ENCODE results near the gene C13orf46.

C13orf46 gene

DNA sequence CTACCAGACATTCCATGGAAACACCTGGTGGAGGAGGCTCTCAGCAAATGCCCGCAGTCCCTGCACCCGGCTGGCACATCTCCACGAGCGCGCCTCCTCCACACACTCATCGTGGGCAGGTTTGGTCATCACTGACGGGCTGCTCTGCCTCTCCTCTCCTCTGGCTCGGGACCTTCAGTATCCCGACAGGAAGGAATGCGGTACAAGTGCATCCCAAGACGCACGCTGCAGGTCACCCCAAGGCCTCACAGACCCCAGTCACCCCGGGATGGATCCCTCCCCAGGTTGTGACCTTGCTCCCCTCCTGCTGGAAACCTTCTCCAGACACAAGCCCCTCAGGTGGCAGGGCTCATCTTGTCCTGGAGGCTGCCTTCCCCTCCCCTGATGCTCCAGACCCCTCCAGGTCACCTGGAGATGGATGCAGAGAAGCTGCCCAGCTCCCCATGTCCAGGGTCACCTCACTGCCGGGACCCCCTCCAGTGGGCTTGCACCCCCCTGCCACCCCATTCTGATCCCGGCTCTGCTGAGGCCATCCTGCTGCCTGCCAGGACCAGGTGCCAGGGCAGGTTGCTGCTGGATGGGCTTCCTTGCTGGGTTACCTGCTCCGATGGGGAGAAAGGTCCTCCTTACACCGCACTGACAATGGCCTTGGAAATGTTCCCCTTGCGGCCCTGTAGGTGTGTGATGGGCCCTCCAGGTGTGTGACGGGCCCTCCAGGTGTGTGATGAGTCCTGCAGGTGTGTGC, 29.9 kb downstream of the C13orf46 start:
- H3K4me3 ChIP-seq (ENCODE audit: low read length), result no peak overlapping the region
- TF ChIP-seq ZNF274 (IDR thresholded peaks at IDR 0.05; ENCODE audit: low read depth, low read length), result no peak

DNA sequence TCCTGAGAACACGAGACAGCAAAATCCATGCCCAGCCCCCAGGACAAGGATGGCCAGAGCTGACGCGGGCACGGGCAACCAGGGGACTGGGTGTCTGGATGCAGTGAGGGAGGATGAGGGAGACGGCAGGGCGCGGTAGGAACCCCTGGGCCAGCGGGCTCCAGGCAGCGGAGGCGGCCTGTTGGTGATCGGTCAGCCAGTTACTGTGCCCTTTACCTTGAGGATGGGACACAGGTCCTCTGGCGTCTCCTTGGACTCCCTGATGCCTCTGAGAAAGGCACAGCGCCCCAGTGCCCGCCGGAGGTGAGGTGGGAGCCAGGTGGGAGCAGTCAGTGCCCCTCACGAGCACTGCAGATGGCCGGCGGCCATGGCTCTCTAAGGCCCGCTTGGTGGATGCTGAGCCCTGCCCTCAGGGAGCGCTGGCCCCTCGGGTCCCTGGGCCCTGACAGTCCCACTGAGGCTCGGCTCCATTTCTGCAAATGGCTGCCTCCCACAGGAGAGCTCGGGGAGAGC, 31.2 kb downstream of the C13orf46 start:
- no peak for TF ChIP-seq ZNF274 (IDR thresholded peaks at IDR 0.05; ENCODE audit: low read depth, low read length)
- H3K4me3 ChIP-seq (ENCODE audit: low read length), result no peak overlapping the region

DNA sequence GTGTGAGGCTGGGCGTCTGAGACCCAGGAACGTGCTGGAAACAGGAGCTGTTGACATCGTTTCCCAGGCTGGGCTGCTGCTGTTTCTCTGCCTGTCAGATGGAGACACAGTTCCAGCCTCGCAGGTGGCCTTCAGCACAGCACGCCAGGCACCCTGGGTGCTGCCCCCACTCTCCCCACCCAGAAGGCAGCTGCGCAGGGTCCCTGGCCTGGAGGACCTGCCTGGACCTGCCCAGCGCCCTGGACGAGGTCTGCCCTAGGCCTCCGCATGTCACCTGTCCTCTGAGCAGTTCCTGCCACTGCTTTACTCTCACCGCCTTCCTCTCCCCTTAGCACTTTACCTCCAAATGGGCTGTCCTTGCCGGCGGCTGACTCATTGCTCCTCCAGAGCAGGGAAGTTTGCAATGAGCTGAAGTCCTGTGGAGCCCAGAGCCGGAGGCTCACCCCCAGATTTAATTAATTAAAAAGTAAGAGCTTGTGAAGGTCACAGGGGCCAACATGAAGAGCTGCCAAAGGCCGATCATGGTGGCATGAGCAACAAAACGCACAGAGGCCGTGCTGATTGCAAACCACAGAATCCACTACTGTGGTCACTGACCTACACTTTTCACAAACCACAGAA, 32.2 kb downstream of the C13orf46 start:
- no peak for TF ChIP-seq ZNF274 (IDR thresholded peaks at IDR 0.05; ENCODE audit: low read depth, low read length)

DNA sequence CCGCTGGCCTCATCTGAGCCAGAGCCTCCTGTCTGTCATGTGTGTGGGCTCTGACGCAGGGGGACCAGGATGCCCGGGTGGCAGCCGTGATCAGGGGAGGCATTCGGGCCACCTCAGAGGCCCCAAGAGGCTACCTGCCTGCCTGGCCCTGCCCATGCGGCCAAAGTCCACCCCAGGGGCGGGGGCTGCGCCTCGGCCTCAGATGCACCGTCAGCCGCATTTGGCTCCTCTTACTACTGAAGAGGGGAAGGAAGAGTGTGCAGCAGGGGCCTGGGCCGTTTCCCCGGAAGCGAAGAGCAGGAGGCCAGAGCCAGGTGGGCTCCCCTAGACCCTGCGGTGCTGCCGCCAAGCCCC, 34.0 kb downstream of the C13orf46 start:
- no peak for TF ChIP-seq ZNF274 (IDR thresholded peaks at IDR 0.05; ENCODE audit: low read depth, low read length)
- no peak overlapping the region for H3K4me3 ChIP-seq (ENCODE audit: low read length)

More for the DNA sequence above, 32.2 kb downstream of the C13orf46 start:
- H3K4me3 ChIP-seq (ENCODE audit: low read length), result no peak overlapping the region

DNA sequence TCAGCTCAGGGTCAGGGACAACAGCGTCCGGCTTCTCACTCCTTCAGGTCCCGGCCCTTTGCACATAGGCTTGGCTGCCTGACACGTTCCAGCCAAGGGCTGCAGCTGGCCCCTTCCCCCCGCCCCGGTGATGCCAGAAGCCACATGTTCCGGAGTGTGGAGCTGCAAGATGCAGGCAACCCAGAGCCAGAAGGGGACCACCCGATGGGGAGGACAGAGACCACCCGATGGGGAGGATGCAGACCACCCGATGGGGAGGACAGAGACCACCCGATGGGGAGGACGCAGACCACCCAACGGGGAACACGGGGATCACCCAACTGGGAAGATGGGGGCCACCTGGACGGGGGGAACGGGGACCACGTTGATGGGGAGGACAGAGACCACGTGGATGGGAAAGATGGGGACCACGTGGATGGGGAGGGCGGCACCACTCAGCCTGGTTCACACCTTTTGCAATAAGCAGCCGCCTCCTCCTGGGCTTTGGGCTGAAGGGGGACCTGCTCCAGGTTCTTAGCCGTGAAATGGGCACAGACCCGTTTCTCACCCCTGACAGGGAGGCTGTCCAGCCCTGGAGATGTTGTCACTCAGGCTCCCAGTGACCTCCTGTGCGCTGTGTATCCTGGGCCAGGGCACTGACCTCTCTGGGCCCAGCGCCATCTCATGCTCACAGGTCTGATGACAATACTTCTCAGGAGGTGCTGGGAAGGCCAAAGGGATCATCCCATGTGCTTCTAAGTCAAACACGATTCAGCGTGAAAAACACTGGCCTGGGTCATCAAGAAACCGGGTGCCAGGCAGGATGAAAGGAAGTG, 34.5 kb downstream of the C13orf46 start:
- no peak overlapping the region for H3K4me3 ChIP-seq (ENCODE audit: low read length)
- no peak for TF ChIP-seq ZNF274 (IDR thresholded peaks at IDR 0.05; ENCODE audit: low read depth, low read length)

DNA sequence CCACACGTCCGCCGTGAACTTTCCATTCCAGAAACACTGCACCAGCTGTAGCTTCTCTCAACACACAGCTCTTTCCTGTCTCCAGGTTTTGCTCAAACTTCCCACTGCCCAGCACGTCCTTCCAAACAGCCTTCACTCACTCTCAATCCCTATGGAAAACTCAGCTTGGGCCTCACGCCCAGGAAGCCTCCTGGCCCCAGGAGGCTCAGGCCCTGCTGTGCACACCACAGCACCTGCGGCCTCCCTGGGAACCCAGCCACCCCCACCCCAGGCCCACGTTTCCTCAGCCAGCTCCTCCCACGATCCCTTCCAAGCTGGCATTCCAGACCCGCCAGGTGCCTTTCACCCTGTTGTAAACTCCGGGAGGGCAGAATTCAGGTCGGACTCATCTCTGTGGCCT, 35.2 kb downstream of the C13orf46 start:
- TF ChIP-seq ZNF274 (IDR thresholded peaks at IDR 0.05; ENCODE audit: low read depth, low read length), result no peak
- H3K4me3 ChIP-seq (ENCODE audit: low read length), result no peak overlapping the region

DNA sequence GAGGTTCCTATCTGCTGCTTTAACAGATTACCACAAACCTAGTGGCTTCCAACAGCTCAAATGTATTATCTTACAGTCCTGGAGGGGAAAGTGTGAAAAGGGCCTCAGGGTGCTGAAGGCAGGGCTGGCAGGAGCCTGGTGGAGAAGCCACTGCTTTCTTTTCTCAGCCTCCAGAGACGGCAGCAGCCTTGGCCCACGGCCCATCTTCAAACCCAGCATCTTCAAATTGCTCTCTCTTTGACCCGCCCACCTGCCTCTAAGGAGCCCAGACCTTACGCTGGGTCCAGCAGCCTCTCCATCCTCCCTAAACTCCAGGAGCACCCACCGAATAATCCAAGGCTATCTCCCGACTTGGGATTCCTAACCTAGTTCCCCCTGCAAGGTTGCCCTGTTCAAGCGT, 35.6 kb downstream of the C13orf46 start:
- no peak overlapping the region for H3K4me3 ChIP-seq (ENCODE audit: low read length)
- no peak for TF ChIP-seq ZNF274 (IDR thresholded peaks at IDR 0.05; ENCODE audit: low read depth, low read length)

DNA sequence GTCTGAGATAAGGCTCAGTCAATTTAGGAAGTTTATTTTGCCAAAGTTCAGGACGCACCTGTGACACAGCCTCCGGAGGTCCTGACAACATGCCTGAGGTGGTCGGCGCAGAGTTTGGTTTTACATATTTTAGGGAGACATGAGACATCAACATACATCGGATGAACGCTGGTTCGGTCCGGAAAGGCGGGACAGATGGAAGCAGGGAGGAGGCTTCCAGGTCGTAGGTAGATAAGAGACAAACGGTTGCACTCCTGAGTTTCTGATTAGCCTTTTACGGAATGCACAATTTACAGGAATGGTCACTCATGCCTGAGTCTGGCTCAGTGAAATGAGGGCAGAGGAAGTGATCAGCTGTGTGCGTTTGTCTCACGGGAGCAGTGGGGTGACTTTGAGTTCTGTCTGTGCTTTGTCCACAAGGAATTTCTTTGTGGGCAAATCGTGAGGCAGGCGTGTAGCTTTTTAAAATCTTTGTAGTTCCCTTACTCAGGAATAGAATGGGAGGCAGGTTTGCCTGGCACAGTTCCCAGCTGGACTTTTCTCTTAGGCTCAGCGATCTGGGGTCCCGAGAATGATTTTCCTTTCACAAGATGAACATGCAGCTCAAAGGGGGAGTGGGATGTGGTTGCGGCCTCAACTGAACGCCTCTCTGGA, 36.2 kb downstream of the C13orf46 start:
- H3K4me3 ChIP-seq (ENCODE audit: low read length), result no peak overlapping the region
- TF ChIP-seq ZNF274 (IDR thresholded peaks at IDR 0.05; ENCODE audit: low read depth, low read length), result no peak

DNA sequence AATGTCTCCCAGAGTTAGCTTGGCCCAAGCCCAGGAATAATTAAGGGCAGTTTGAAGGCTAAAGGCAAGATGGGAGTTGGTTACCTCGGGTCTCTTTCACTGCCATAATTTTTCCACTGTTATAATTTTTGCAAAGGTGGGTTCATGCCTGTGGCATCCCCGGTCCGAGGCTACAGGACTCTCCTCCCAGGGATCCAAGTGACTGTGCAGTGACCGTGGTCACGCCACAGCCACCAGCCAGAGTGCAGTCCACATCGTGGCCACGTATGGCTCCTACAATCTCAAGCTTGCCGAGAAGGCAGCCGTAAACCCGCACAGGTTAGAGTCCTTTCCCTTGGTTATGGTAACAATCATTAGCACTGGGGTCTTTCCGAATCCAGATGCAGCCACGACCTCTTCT, 36.8 kb downstream of the C13orf46 start:
- TF ChIP-seq ZNF274 (IDR thresholded peaks at IDR 0.05; ENCODE audit: low read depth, low read length), result no peak
- no peak overlapping the region for H3K4me3 ChIP-seq (ENCODE audit: low read length)

DNA sequence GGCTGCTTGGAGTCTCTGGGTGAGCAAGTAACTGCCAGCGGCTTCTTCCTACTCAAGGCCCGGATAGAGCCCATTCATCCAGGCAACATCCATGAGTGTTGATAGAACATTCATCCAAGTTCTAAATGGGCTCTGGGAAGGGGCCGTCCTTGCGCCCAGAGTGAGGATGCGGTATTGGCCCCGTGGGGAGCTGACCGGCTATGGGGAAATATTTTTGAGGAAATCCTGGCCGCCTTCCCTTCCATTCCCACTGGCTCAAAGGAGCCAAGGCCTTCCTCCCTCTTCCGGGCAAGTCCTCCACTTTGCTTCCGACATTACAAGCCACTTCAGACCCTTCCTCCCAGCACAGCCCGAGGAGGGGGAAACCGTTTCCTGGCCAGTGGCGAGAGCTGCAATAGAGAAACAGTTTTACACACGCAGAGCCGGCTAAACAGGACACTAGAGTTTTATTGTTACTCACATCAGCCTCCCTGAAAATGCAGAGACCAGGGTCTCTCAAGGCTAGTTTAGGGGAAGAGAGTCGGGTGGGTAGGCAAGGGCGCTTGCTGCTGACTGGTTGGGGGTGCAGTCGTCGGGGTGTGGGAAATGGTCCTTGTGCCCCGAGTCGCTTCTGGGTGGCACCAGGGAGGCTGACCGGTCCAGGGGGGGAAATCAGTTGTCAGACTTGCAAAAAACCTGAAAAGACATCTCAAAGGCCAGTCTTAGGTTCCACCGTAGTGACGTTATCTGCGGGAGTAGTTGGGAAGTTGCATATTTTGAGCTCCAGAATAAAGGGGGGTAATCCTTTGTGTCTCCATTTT, 37.5 kb downstream of the C13orf46 start:
- no peak overlapping the region for H3K4me3 ChIP-seq (ENCODE audit: low read length)
- TF ChIP-seq ZNF274 (IDR thresholded peaks at IDR 0.05; ENCODE audit: low read depth, low read length), result no peak

DNA sequence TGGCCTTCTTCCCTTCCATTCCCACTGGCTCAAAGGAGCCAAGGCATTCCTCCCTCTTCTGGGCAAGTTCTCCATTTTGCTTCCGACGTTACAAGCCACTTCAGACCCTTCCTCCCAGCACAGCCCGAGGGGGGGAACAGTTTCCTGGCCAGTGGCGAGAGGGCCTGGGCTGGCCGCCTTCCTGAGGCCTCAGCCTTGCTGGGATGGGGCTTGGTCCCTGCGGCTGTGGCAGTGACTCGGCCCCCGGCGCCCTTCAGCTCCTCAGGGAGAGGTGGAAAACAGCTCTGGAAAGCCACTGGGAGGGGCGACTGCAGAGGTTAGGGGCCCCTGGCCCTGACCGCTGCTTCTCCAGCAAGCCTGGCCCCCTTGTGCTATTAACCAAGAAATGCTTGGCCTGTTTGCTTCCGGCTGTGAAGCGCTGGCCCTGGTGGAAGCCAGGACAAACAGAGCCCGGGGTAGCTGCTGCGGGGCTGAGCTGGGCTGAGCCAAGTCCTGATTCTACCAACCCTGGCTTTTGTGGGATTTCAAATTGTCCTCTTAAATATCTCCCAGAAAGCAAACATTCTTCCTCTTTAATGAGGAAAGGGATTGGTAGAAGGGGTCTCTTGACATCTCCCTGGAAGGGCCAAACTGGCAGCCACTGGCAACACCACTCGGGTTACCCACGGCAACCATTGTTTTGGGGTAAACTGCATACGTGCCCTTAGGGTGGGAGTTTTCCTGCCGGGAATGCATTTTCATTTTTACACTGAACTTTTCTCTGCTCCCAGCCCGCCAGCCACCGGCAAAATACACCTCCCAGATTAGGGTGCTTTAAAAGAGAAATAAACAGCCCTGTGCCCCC, 38.7 kb downstream of the C13orf46 start:
- no peak for TF ChIP-seq ZNF274 (IDR thresholded peaks at IDR 0.05; ENCODE audit: low read depth, low read length)
- H3K4me3 ChIP-seq (ENCODE audit: low read length), result no peak overlapping the region

DNA sequence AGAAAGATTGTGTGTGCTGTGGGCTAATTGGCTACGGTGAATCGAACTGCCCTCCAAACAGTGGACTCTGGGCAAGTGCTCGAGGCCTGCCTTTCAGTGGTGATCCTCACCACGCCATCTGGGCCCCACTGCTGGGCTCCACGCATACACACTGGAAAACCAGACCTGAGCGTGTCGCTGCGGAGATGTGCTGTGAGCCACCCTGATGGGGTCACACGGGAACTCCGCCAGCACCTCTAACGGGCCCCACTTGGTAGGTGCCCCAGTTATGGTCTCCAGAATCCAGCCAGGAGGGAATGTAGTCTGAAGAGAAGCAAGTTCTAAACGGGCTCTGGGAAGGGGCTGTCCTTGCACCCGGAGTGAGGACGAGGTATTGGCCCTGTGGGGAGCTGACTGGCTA, 39.3 kb downstream of the C13orf46 start:
- no peak overlapping the region for H3K4me3 ChIP-seq (ENCODE audit: low read length)
- TF ChIP-seq ZNF274 (IDR thresholded peaks at IDR 0.05; ENCODE audit: low read depth, low read length), result no peak

DNA sequence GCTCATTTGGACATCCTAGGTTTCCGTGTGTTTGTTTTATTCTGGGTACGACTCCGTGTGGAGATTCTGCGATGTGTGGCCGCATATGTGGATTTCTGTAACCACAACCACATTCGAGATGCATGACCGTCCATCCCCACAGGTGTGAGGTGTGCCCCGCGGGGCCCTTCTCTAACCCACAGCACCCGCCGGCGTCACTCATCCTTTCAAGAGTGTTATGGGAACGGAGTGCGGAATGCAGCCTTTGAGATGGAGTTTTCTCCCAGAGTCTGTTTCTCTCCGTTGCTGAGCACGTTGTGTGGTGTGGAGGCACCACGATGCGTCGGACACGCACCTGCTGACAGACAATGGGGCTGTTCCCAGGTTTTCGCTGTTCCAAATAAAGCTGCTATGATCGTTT, 40.0 kb downstream of the C13orf46 start:
- TF ChIP-seq ZNF274 (IDR thresholded peaks at IDR 0.05; ENCODE audit: low read depth, low read length), result no peak
- no peak overlapping the region for H3K4me3 ChIP-seq (ENCODE audit: low read length)

Measured in GM08714 (cell line).